ENCODE results near the gene RIC8B. TPM values are rescaled to one million over a fixed set of nuclear protein-coding genes. Genes with fewer than 3 reads are reported as not detected.

Gene RIC8B
- total RNA-seq, 1 donor from 2014 or later = 19.7 TPM

DNA sequence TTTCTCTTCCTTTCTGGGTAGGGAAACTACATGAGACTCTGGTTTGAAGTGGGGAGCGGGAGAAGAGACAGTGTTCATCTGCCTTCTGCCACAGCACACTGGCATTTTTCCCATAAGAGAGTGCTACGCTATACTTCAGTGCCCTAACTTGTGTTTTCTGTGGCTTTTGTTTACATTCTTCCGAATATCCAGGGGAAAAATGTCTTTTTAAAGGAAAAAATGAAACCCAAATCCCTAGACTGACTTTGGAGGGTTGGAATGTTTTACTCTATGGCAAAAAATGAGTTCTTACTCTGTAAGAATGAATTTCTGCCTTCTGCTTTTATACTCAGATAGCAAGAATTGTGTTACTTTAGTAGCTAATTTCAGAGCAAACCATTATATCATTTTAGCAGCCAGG, 93.2 kb downstream of the RIC8B start:
- H3K9me3 Mint-ChIP-seq (ENCODE audit: unreplicated experiment) = peaks cover 2% of the 10 kb centered on the region
- no peak for TF ChIP-seq EZH2 (IDR thresholded peaks at IDR 0.05; ENCODE audit: insufficient read depth, low read length)
- TF ChIP-seq, protein P1, sequence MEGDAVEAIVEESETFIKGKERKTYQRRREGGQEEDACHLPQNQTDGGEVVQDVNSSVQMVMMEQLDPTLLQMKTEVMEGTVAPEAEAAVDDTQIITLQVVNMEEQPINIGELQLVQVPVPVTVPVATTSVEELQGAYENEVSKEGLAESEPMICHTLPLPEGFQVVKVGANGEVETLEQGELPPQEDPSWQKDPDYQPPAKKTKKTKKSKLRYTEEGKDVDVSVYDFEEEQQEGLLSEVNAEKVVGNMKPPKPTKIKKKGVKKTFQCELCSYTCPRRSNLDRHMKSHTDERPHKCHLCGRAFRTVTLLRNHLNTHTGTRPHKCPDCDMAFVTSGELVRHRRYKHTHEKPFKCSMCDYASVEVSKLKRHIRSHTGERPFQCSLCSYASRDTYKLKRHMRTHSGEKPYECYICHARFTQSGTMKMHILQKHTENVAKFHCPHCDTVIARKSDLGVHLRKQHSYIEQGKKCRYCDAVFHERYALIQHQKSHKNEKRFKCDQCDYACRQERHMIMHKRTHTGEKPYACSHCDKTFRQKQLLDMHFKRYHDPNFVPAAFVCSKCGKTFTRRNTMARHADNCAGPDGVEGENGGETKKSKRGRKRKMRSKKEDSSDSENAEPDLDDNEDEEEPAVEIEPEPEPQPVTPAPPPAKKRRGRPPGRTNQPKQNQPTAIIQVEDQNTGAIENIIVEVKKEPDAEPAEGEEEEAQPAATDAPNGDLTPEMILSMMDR (IDR thresholded peaks at IDR 0.05; ENCODE audit: insufficient read depth, low read depth, low read length) = no peak
- peaks cover under 1% of the 10 kb centered on the region for H3K4me1 ChIP-seq (ENCODE audit: insufficient read depth, low read length)
- no peak overlapping the region for H3K9ac ChIP-seq (ENCODE audit: low read length)
- H3K36me3 Mint-ChIP-seq (ENCODE audit: low read depth, unreplicated experiment) = peaks cover 7% of the 10 kb centered on the region
- no peaks in the 10 kb centered on the region for H3K79me2 ChIP-seq (ENCODE audit: insufficient read depth, low read length)
- H3K9me3 ChIP-seq (ENCODE audit: insufficient read depth, low read depth, low read length) = no peaks in the 10 kb centered on the region
- H3K27ac ChIP-seq (ENCODE audit: low read depth, low read length) = no peak overlapping the region
- no peaks in the 10 kb centered on the region for H3K36me3 ChIP-seq (ENCODE audit: insufficient read depth, low read length)
- H3K27ac Mint-ChIP-seq (ENCODE audit: unreplicated experiment) = no peak overlapping the region
- FAIRE-seq (no peak), DNase-seq (ENCODE audit: low read depth) (no peak)
- H3K4me1 Mint-ChIP-seq (ENCODE audit: low read depth, unreplicated experiment) = peaks cover 27% of the 10 kb centered on the region
- H3K27me3 Mint-ChIP-seq (ENCODE audit: low read depth, unreplicated experiment) = no peaks in the 10 kb centered on the region
- H3K4me3 Mint-ChIP-seq (ENCODE audit: unreplicated experiment) = no peak overlapping the region
- H3K27me3 ChIP-seq (ENCODE audit: insufficient read depth, low read length) = no peaks in the 10 kb centered on the region
- peaks cover 21% of the 10 kb centered on the region for H4K20me1 ChIP-seq (ENCODE audit: insufficient read depth, low read length)
- no peak overlapping the region for H2AFZ ChIP-seq (ENCODE audit: low read depth, low read length)
- H3K4me3 ChIP-seq (ENCODE audit: insufficient read depth, low read depth, low read length) = no peak overlapping the region
- no peak overlapping the region for H3K4me2 ChIP-seq (ENCODE audit: low read length)

DNA sequence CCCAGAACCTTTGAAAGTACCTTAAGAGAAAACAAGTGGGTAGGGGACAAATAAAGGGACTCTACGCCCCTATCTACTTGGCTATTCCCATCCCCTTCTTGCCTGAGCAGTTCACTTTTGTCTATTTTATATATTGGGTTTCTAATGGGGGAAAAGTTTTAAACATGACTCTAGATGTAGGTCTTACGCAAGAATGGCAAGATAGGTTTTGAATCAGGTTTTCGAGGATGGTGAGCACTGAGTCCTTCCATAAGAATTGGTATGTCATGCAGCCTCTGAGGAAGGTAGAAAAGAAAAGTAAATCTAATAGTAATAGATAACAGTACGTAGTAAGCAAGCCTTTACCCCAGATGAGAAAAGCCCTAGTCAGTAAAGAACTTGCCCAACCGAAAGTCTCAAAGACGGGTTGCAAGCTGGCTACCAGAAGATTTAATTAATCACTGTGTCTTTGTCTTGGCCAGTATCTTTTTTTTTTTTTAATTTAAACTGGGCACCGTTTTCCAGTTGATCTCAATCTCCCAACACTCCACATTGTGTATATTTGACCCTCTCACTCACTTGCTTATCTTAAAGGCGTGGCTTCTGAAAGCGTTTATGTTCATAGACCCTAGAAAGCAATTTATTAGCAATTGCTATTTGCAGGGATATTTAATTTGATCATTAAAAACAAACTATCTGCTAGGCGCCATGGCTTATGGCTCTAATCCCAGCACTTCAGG, 94.7 kb downstream of the RIC8B start:
- DNase-seq (ENCODE audit: low read depth) (no peak), FAIRE-seq (no peak)
- H3K27me3 ChIP-seq (ENCODE audit: insufficient read depth, low read length) = no peaks in the 10 kb centered on the region
- no peaks in the 10 kb centered on the region for H3K9me3 ChIP-seq (ENCODE audit: insufficient read depth, low read depth, low read length)
- H3K36me3 Mint-ChIP-seq (ENCODE audit: low read depth, unreplicated experiment) = peaks cover 7% of the 10 kb centered on the region
- H3K4me1 Mint-ChIP-seq (ENCODE audit: low read depth, unreplicated experiment) = peaks cover 37% of the 10 kb centered on the region
- no peak overlapping the region for H3K4me3 ChIP-seq (ENCODE audit: insufficient read depth, low read depth, low read length)
- no peak overlapping the region for H3K9ac ChIP-seq (ENCODE audit: low read length)
- H2AFZ ChIP-seq (ENCODE audit: low read depth, low read length) = no peak overlapping the region
- H3K4me2 ChIP-seq (ENCODE audit: low read length) = no peak overlapping the region
- H3K79me2 ChIP-seq (ENCODE audit: insufficient read depth, low read length) = no peaks in the 10 kb centered on the region
- H3K27me3 Mint-ChIP-seq (ENCODE audit: low read depth, unreplicated experiment) = no peaks in the 10 kb centered on the region
- H3K4me3 Mint-ChIP-seq (ENCODE audit: unreplicated experiment) = no peak overlapping the region
- H3K27ac Mint-ChIP-seq (ENCODE audit: unreplicated experiment) = no peak overlapping the region
- peaks cover 21% of the 10 kb centered on the region for H4K20me1 ChIP-seq (ENCODE audit: insufficient read depth, low read length)
- H3K4me1 ChIP-seq (ENCODE audit: insufficient read depth, low read length) = no peaks in the 10 kb centered on the region
- no peak for TF ChIP-seq EZH2 (IDR thresholded peaks at IDR 0.05; ENCODE audit: insufficient read depth, low read length)
- H3K27ac ChIP-seq (ENCODE audit: low read depth, low read length) = no peak overlapping the region
- H3K36me3 ChIP-seq (ENCODE audit: insufficient read depth, low read length) = peaks cover 2% of the 10 kb centered on the region
- peaks cover 2% of the 10 kb centered on the region for H3K9me3 Mint-ChIP-seq (ENCODE audit: unreplicated experiment)

DNA sequence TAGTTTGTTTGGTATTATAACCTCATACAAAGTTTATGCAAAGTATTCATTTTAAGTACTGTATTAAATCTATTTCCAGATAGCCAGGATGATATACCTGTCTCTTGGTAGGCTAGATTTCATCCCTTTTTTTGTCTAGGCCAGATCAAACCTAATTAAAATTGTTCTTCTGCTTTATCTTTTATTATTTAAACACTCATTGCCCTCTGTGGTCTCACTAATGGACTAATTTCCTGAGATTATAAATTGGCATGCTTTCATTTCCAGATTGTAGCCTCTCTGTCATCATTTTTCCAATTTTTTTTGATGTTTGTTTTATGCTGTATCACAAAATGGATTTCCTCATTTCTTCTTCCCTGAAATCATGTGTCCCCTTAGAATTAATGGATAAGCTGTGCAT, 95.6 kb downstream of the RIC8B start:
- Histone ChIP-seq H3K9ac (ENCODE audit: low read length) (no peak overlapping the region), H3K4me1 (ENCODE audit: insufficient read depth, low read length) (no peaks in the 10 kb centered on the region), H3K4me3 (ENCODE audit: insufficient read depth, low read depth, low read length) (no peak overlapping the region), H4K20me1 (ENCODE audit: insufficient read depth, low read length) (peaks cover 21% of the 10 kb centered on the region), H3K27ac (ENCODE audit: low read depth, low read length) (no peak overlapping the region), H3K36me3 (ENCODE audit: insufficient read depth, low read length) (peaks cover 5% of the 10 kb centered on the region), H3K27me3 (ENCODE audit: insufficient read depth, low read length) (no peaks in the 10 kb centered on the region), H3K4me2 (ENCODE audit: low read length) (no peak overlapping the region), H2AFZ (ENCODE audit: low read depth, low read length) (no peak overlapping the region), H3K9me3 (ENCODE audit: insufficient read depth, low read depth, low read length) (no peaks in the 10 kb centered on the region), H3K79me2 (ENCODE audit: insufficient read depth, low read length) (no peaks in the 10 kb centered on the region)
- Mint-ChIP-seq H3K27ac (ENCODE audit: unreplicated experiment) (no peak overlapping the region), H3K9me3 (ENCODE audit: unreplicated experiment) (peaks cover 2% of the 10 kb centered on the region), H3K4me3 (ENCODE audit: unreplicated experiment) (no peak overlapping the region), H3K27me3 (ENCODE audit: low read depth, unreplicated experiment) (no peaks in the 10 kb centered on the region), H3K36me3 (ENCODE audit: low read depth, unreplicated experiment) (peaks cover 4% of the 10 kb centered on the region), H3K4me1 (ENCODE audit: low read depth, unreplicated experiment) (peaks cover 38% of the 10 kb centered on the region)
- no peak for DNase-seq (ENCODE audit: low read depth)
- TF ChIP-seq EZH2 (IDR thresholded peaks at IDR 0.05; ENCODE audit: insufficient read depth, low read length) = no peak
- TF ChIP-seq, protein P1 (IDR thresholded peaks at IDR 0.05; ENCODE audit: insufficient read depth, low read depth, low read length) = no peak
- no peak for FAIRE-seq

Measured in astrocyte (in vitro differentiated cells and primary cell).